Bone marrow (tissue), 2 donors: Measurements from ENCODE around the gene CREB3L4.
A peak's percentile ranks its signal among the peaks of the same experiment; 100 is the strongest.

Source experiments
- DNase-seq, 2 donors: peaks; one replicate each; lab custom pipeline; 2025; lab: John Stamatoyannopoulos, UW

The CREB3L4 gene

DNA sequence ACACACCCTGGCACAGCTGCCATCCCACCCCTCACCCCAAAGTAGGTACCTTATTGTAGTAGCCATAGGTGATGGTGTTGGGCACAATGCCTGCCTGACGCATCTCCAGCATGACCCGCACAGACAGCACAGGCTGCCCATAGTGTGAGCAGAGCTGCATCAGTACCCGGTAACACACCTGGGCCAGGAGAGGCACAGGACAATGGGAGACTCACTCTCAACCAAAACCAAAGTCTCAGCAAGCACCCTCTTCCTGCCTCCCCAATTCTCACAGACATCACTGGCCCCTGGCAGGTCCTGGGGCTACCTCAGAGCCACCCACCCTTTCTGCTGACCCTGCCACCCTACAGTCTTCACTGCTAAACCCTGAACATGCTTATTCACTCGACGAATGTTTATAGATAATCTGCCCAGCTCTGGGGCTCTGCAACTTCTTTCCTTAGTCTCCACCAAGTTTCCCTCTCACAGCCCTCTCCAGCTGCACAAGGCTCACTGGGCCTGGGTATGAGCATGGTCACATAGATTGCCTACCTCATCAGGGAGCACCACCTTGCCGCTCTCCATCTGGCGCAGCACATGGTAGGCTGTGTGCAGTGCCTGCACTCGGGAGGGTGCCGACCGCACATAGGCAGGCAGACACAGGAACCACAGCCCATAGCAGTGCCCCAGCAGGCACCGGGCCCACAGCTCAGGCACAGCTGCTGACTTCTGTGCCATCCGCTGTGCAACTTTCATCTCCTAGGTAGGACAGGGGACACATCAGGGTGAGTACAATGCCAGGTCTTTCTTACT lies 31.5 kb upstream of the CREB3L4 start:
- DNase-seq = no peak

DNA sequence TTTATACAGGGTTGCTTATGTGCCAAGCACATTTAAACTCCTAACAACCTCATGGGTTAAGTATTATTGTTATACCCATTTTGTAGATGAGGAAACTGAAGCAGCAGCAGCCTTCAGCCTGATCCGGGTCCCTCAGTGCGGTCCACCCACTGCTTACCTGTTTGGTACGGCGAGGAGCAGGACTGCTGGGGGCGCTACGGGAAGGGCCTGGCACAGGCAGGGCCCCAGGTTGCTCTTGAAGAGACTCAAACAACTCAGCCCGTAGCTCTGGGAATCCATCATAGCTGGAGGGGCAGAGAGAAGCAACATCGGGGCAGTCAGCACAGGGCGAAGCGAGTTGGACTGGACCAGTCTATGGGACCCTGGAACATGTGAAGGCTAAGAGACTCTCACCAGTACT lies 30.4 kb upstream of the CREB3L4 start:
- no peak for DNase-seq

GRCh38 chr1:153938996-153939395 lies 28.7 kb upstream of the CREB3L4 start:
- DNase-seq = no peak

GRCh38 chr1:153939476-153939875 lies 28.2 kb upstream of the CREB3L4 start:
- DNase-seq = no peak

GRCh38 chr1:153940756-153941155 lies 26.9 kb upstream of the CREB3L4 start:
- DNase-seq = no peak

GRCh38 chr1:153941826-153942725 lies 25.6 kb upstream of the CREB3L4 start:
- no peak for DNase-seq

GRCh38 chr1:153942766-153943549 lies 24.7 kb upstream of the CREB3L4 start:
- no peak for DNase-seq

GRCh38 chr1:153944005-153944826 lies 23.5 kb upstream of the CREB3L4 start:
- no peak for DNase-seq

- no peak for DNase-seq
These were observed 22.9 kb upstream of the CREB3L4 start for GRCh38 chr1:153944827-153945117.

DNA sequence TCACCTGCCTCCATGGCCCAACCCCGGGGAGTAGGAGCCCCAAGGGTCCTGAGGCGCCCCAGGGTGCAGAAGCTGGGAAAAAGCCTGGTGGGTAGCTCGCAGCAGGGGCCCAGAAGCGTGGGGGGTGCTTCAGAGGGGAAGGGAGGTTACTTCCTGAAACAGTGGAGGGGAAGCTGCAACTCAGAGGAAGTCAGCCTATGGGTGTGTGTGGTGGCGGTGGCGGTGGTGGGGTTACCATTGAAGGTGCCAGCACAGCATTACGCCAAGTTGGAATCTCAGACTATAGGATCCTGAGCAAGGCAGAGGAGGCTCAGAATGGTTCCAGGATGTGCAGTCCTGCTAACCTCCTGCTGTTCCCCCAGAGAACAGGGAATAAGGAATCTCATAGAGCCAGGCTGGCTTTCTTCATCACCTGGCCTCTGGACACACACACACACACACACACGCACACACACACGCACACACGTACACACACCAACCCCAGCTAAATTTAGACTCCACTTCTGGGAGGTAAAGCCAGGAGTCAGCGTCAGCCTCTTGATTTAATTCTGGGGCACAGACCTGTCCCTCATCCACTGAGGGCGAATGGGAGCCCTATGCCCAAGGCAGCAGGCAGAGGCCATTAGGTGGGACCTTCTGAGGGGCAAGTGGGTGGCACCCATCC lies 22.4 kb upstream of the CREB3L4 start:
- peak; percentile 70 to 86 for DNase-seq

GRCh38 chr1:153945795-153946621 lies 21.7 kb upstream of the CREB3L4 start:
- peak; percentile 93 to 96 for DNase-seq

GRCh38 chr1:153946622-153947241 lies 21.0 kb upstream of the CREB3L4 start, which contains the start of gene DENND4B:
DENND4B (minus strand) TSS chr1:153946718; CDS start chr1:153944374, 2,344 bp downstream.
- DNase-seq = peak; percentile 68 to 79

- DNase-seq = no peak
These were observed 16.5 kb upstream of the CREB3L4 start for GRCh38 chr1:153951183-153951582.

- no peak for DNase-seq
These were observed 15.9 kb upstream of the CREB3L4 start for GRCh38 chr1:153951801-153952200.

DNA sequence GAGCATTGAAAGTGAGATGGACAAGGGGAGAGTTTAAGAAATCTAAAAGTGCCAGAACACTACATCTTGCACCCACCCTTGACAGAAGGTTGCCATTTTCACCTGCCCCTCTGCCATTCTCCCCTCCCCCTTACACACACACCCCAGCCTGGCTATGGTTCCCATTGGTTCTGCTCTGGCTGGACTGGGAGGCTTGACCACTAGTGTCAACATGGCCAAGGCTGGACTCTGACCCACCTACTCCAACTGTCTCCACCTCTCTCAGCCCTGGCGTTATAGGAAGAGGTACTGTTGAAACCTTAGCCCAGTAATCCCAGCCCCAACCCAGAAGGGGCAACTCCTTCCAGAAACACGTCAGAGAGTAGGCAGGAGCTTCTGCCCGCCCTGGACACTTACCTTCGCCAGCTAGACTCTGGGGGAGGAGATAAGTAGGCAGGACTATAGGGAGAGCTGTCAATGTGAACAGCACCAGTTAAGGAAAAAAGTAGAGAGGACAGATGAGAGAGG lies 13.8 kb upstream of the CREB3L4 start:
- no peak for DNase-seq

GRCh38 chr1:153954826-153955225 lies 12.9 kb upstream of the CREB3L4 start:
- no peak for DNase-seq

- no peak for DNase-seq
These were observed 10.5 kb upstream of the CREB3L4 start for GRCh38 chr1:153956997-153957715.

DNA sequence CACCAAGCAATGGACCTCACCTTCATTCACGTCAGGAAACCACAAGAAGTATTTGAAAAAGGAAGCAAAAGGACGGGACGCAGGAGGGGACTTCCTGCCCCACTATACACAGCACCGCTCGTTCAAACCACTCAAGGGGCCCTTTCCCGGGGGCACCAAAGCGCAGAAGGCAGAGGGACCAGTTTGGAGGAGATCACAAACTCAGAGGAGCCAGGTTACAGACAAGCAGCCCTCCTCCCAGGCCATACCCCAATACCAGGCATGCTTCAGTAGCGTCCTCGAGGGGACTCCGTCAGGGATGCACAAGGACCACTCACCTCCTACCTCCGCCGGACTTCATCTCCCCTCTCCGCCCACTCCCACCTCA lies 10.0 kb upstream of the CREB3L4 start:
- DNase-seq = peak in 1 of 2 donors; percentile 53
